WERI-Rb-1 (cell line): ENCODE data around the gene SYNRG.

Experiments used
- DNase-seq: peaks from one replicate; pipeline ENCODE4 v3.0.0-alpha.2; 2020
- H3K27ac ChIP-seq: fragments of 250-450 bp; sonication (Bioruptor Pico); 2 replicates; pipeline ENCODE4 v1.5.1; 2020; ENCODE audit warnings: mild to moderate bottlenecking, moderate library complexity
- H3K27me3 ChIP-seq: fragments of 250-450 bp; sonication (Bioruptor Pico); 2 replicates; pipeline ENCODE4 v1.5.1; 2021; ENCODE audit warnings: mild to moderate bottlenecking, low read depth, moderate library complexity; ENCODE audit not compliant: insufficient read depth, severe bottlenecking
- H3K36me3 ChIP-seq: fragments of 250-450 bp; sonication (Bioruptor Pico); 2 replicates; pipeline ENCODE4 v1.5.1; 2020; ENCODE audit warnings: mild to moderate bottlenecking, moderate library complexity
- H3K4me3 ChIP-seq: 2 replicates; pipeline ENCODE4 v1.5.1; 2011; ENCODE audit warnings: low read depth, mild to moderate bottlenecking, control low read depth, low read length
- H3K9me3 ChIP-seq: fragments of 250-450 bp; sonication (Bioruptor Pico); 2 replicates; pipeline ENCODE4 v1.5.1; 2021; ENCODE audit warnings: mild to moderate bottlenecking, moderate library complexity; ENCODE audit not compliant: severe bottlenecking
- CTCF ChIP-seq: IDR thresholded peaks from 2 replicates; pipeline ENCODE4 v1.5.1; 2011; ENCODE audit warnings: low read depth, mild to moderate bottlenecking, control low read depth, inconsistent platforms, low read length

The SYNRG gene

GRCh38 chr17:37576281-37576680, 32.9 kb downstream of the SYNRG start:
- H3K36me3 ChIP-seq = peaks cover 33% of the 10 kb centered on the region
- no peak overlapping the region for H3K27ac ChIP-seq
- DNase-seq = no peak
- H3K27me3 ChIP-seq = no peaks in the 10 kb centered on the region
- H3K9me3 ChIP-seq = no peaks in the 10 kb centered on the region
- H3K4me3 ChIP-seq = no peak overlapping the region
- TF ChIP-seq CTCF = no peak

GRCh38 chr17:37574427-37574826, 34.8 kb downstream of the SYNRG start:
- H3K27me3 ChIP-seq = no peaks in the 10 kb centered on the region
- no peaks in the 10 kb centered on the region for H3K9me3 ChIP-seq
- TF ChIP-seq CTCF = no peak
- no peak for DNase-seq
- H3K4me3 ChIP-seq = no peak overlapping the region
- peaks cover 40% of the 10 kb centered on the region for H3K36me3 ChIP-seq
- no peak overlapping the region for H3K27ac ChIP-seq

- no peak for DNase-seq
- Histone ChIP-seq H3K27ac (no peak overlapping the region), H3K4me3 (no peak overlapping the region), H3K27me3 (no peaks in the 10 kb centered on the region), H3K36me3 (peaks cover 51% of the 10 kb centered on the region), H3K9me3 (no peaks in the 10 kb centered on the region)
- TF ChIP-seq CTCF = no peak
Observed at GRCh38 chr17:37571674-37572073, 37.5 kb downstream of the SYNRG start.

GRCh38 chr17:37570527-37571093, 38.6 kb downstream of the SYNRG start:
- peak; percentile 70 for DNase-seq
- TF ChIP-seq CTCF = peak; percentile 79
- Histone ChIP-seq H3K4me3 (no peak overlapping the region), H3K27ac (no peak overlapping the region), H3K27me3 (no peaks in the 10 kb centered on the region), H3K36me3 (peaks cover 49% of the 10 kb centered on the region), H3K9me3 (no peaks in the 10 kb centered on the region)

- Histone ChIP-seq H3K4me3 (no peak overlapping the region), H3K9me3 (no peaks in the 10 kb centered on the region), H3K27ac (no peak overlapping the region), H3K36me3 (peaks cover 50% of the 10 kb centered on the region), H3K27me3 (no peaks in the 10 kb centered on the region)
- no peak for DNase-seq
- TF ChIP-seq CTCF = no peak
Observed at GRCh38 chr17:37568350-37569053, 40.7 kb downstream of the SYNRG start.
